HG02610 (cell line): ENCODE data around the gene ALOX15.
"Not testable (repeated sequence)": the region's sequence is repeated elsewhere in the genome, so short reads cannot be mapped to it uniquely, and the experiment has no call there.

Experiments
- ATAC-seq: cut with Tn5 transposase; IDR thresholded peaks from one replicate; pipeline ENCODE4 v1.9.1; 2021; ENCODE audit warnings: mild to moderate bottlenecking, moderate library complexity; ENCODE audit not compliant: unreplicated experiment

Gene ALOX15

GRCh38 chr17:4620531-4621101, 20.9 kb downstream of the ALOX15 start:
- ATAC-seq: no peak

GRCh38 chr17:4617590-4618351, 23.7 kb downstream of the ALOX15 start:
- ATAC-seq: no peak

DNA sequence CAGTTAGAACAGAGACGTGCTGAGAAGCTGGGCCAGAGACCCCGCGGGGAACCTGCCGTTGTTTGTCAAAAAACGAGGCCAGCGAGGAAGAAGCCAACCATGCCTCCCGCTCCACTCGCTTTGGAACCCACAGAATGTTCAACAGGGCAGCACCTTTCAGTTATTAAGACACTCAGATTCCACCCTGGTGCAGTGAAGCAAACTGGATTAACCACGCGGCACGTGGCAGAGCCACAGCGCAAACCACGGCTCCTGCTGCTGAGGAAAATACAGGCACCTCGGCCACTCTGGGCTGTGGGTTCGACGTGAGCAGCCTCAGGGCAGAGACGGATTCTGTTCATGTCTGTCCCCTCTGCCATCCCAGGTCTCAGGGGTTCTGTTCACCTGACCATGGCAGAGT, 24.4 kb downstream of the ALOX15 start:
- ATAC-seq: no peak

DNA sequence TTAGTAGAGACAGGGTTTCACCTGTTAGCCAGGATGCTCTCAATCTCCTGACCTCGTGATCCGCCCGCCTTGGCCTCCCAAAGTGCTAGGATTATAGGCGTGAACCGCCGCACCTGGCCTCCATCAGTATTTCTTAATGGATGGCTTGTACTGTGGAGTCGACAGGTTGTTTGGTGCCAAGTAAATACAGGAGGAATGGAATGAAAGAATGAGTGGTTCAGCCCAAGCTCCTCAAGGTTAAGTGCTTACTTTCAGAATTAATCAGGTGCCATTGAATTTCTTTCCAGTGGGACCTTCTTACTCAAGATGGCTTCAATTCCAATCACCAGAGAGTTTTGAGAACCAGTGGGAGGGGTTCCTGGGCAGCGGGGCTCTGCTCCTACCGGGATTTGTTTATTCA, 25.0 kb downstream of the ALOX15 start:
- no peak for ATAC-seq

GRCh38 chr17:4610656-4611055, 30.8 kb downstream of the ALOX15 start:
- no peak for ATAC-seq

GRCh38 chr17:4610162-4610561, 31.3 kb downstream of the ALOX15 start:
- ATAC-seq: no peak

DNA sequence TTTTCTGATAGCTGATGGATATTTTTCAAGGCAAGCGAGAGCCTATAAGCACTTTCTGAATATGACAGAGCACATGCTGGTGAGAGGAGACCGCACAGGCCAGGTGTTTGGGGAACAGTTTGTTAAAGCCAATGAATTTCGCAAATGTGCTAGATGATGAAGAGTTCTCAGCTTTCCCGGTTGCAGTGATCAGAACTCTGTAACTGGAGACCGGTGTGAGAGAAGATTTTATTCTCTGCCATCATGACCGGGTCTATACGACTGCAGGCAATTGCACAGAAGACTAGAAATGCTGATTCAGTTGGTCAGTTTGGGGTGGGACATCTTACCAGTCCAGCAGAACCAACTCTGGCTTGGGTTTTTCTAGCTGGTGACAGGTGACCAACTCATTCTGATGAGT, 31.7 kb downstream of the ALOX15 start:
- ATAC-seq: no peak

GRCh38 chr17:4607773-4608187, 33.7 kb downstream of the ALOX15 start:
- ATAC-seq: no peak

- no peak for ATAC-seq
Observed at GRCh38 chr17:4607261-4607741, 34.2 kb downstream of the ALOX15 start.

GRCh38 chr17:4605826-4606225, 35.7 kb downstream of the ALOX15 start:
- no peak for ATAC-seq

- ATAC-seq: not testable (repeated sequence)
Observed at GRCh38 chr17:4604736-4605135, 36.7 kb downstream of the ALOX15 start.

GRCh38 chr17:4604111-4604644, 37.3 kb downstream of the ALOX15 start:
- ATAC-seq: no peak

- ATAC-seq: no peak
Observed at GRCh38 chr17:4602041-4602440, 39.4 kb downstream of the ALOX15 start.

DNA sequence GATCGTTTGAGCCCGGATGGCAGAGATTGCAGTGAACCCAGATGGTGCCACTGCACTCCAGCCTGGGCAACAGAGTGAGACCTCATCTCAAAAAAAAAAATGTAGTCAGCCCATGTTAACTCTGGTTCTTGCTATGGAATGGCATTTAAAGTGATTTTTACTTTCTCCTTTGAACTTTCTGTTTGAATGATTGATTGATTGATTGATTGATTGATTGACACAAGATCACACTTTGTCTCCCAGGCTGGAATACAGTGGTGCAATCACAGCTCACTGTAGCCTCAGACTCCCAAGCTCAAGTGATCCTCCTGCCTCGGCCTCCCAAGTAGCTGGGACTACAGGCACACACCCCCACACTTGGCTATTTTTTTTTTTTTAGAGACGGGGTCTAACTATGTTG, 40.2 kb downstream of the ALOX15 start:
- no peak for ATAC-seq

GRCh38 chr17:4600563-4600962, 40.9 kb downstream of the ALOX15 start:
- ATAC-seq: no peak

- ATAC-seq: no peak
Observed at GRCh38 chr17:4599505-4600281, 41.8 kb downstream of the ALOX15 start.

DNA sequence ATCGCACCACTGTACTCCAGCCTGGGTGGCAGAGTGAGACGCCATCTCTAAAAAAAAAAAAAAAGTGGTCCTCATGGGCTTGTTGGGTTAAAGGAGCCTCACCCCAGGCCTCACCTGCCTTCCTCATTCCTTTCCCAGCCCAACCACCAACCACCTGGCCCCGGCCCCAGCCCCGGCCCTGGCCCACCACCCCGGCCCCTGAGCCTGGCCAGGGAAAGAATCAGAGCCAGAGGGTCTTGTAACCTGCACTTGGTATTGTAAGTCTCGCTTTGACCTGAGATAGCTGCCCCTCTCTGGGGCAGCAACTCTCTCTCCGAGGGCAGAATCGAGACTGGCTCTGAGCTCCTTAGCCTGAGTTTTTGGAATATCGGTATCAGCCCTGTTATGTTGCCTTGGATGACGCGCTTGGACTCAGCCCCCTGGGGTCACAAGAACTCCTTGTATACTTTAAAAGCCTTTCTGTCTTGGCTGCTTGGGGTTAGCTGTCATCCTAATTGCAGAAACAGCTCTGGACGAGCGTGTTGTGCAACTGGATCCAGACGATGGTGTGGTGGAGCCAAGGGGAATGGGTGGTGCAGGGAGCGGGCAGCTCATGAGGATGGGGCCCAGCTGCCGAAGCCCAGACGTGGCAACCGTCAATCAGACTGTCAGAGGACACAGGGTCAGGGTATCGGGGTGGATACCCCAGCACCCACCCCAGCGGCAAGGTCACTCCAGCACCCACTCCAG, 42.5 kb downstream of the ALOX15 start:
- ATAC-seq: no peak

DNA sequence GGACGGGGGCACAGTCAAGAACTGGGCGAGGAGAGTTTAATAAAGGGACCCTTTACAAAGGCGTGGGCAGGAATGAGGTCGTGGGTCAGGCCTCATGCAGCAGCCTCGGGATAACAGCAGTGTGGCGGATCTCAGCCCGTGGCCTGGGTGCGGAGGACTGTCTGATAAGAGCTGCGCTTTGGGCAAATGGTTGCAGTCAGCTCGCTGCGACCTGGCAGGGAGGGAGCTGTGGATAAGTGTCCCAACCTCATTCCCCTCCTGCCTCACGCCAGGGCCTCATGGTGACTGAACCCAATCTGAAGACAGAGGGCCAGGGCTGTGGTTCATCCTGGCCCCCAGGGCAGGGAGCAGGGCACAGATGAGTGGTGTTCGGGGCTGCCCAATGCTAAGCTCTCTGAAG, 43.5 kb downstream of the ALOX15 start:
- ATAC-seq: no peak

GRCh38 chr17:4596636-4597380, 44.7 kb downstream of the ALOX15 start:
- ATAC-seq: no peak

DNA sequence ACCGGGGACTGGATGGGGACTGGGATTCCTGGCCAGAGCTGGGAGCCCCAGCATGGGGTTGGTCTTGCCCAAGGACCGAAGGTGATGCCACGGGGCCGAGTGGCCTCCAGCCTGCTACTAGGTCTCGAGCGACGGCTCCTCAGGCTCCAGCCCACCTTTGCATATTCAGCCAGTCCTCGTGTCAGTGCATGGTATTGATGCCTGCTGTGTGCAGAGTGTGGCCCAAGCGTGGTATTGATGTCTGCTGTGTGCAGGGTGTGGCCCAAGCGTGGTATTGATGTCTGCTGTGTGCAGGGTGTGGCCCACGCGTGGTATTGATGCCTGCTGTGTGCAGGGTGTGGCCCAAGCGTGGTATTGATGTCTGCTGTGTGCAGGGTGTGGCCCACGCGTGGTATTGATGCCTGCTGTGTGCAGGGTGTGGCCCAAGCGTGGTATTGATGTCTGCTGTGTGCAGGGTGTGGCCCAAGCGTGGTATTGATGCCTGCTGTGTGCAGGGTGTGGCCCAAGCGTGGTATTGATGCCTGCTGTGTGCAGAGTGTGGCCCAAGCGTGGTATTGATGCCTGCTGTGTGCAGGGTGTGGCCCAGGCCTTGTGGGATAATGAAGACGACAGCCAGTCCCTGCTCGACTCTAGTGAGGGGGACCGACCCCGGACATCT, 45.7 kb downstream of the ALOX15 start:
- not testable (repeated sequence) for ATAC-seq
